IPS-NIHi11 (cell line): ENCODE results near the gene KIF1A.
A peak's percentile ranks its signal among the peaks of the same experiment; 100 is the strongest.
"Not testable (repeated sequence)": the region's sequence is repeated elsewhere in the genome, so short reads cannot be mapped to it uniquely, and the experiment has no call there.

Source experiments
- DNase-seq: peaks from one replicate; pipeline ENCODE4 v3.0.0; 2012; ENCODE audit warnings: mixed read lengths, low spot score

Gene KIF1A

GRCh38 chr2:240848900-240849680 is 29.1 kb upstream of the KIF1A start:
- no peak for DNase-seq

- no peak for DNase-seq
Observed at GRCh38 chr2:240847817-240848216, 27.8 kb upstream of the KIF1A start.

GRCh38 chr2:240846873-240847595 is 27.0 kb upstream of the KIF1A start:
- DNase-seq, result no peak

- not testable (repeated sequence) for DNase-seq
Observed at GRCh38 chr2:240846309-240846708, 26.3 kb upstream of the KIF1A start.

- DNase-seq, result peak; percentile 84
Observed at GRCh38 chr2:240840435-240841060, 20.5 kb upstream of the KIF1A start.

GRCh38 chr2:240839152-240840143 is 19.4 kb upstream of the KIF1A start:
- no peak for DNase-seq

GRCh38 chr2:240837621-240838020 is 17.6 kb upstream of the KIF1A start:
- DNase-seq, result no peak

- DNase-seq, result no peak
Observed at GRCh38 chr2:240836781-240837467, 16.9 kb upstream of the KIF1A start.

- no peak for DNase-seq
Observed at GRCh38 chr2:240835528-240835927, 15.5 kb upstream of the KIF1A start.

GRCh38 chr2:240834377-240834975 is 14.5 kb upstream of the KIF1A start:
- DNase-seq, result no peak

GRCh38 chr2:240833724-240834285 is 13.8 kb upstream of the KIF1A start:
- no peak for DNase-seq

- no peak for DNase-seq
Observed at GRCh38 chr2:240832921-240833494, 13.0 kb upstream of the KIF1A start.

- peak; percentile 98 for DNase-seq
Observed at GRCh38 chr2:240832205-240832727, 12.2 kb upstream of the KIF1A start.

- DNase-seq, result peak; percentile 66
Observed at GRCh38 chr2:240831594-240832204, 11.7 kb upstream of the KIF1A start.

- DNase-seq, result no peak
Observed at GRCh38 chr2:240825476-240825875, 5.5 kb upstream of the KIF1A start.

GRCh38 chr2:240823449-240824336 is 3.7 kb upstream of the KIF1A start:
- DNase-seq, result no peak

GRCh38 chr2:240822280-240822847 is 2.3 kb upstream of the KIF1A start:
- no peak for DNase-seq

- DNase-seq, result no peak
Observed at GRCh38 chr2:240821429-240821778, 1.4 kb upstream of the KIF1A start.
